Nephron progenitor cell (in vitro differentiated cells): ENCODE measurements around the gene MAP7.

Experiments used
- DNase-seq: peaks from one replicate; pipeline ENCODE4 v3.0.0; 2021
- H3K27ac Mint-ChIP-seq: 2 replicates; pipeline ENCODE4 v1.8.0; 2021; ENCODE audit warnings: mild to moderate bottlenecking, moderate library complexity, mixed read lengths
- H3K27me3 Mint-ChIP-seq: 2 replicates; pipeline ENCODE4 v1.8.0; 2021; ENCODE audit warnings: mild to moderate bottlenecking, low read depth, mixed read lengths; ENCODE audit not compliant: poor library complexity
- H3K36me3 Mint-ChIP-seq: 2 replicates; pipeline ENCODE4 v1.8.0; 2021; ENCODE audit warnings: low read depth, mixed read lengths
- H3K4me1 Mint-ChIP-seq: 2 replicates; pipeline ENCODE4 v1.8.0; 2021; ENCODE audit warnings: mixed read lengths
- H3K4me3 Mint-ChIP-seq: 2 replicates; pipeline ENCODE4 v1.8.0; 2021; ENCODE audit warnings: mild to moderate bottlenecking, moderate library complexity, mixed read lengths
- H3K9me3 Mint-ChIP-seq: 2 replicates; pipeline ENCODE4 v1.8.0; 2021; ENCODE audit warnings: mild to moderate bottlenecking, moderate library complexity, mixed read lengths
- TF ChIP-seq, protein P1 (sequence below): fragments of 200-600 bp; sonication (generic); IDR thresholded peaks from 2 replicates; pipeline ENCODE4 v1.5.0; 2021; ENCODE audit warnings: antibody characterized with exemption

MAP7 gene

DNA sequence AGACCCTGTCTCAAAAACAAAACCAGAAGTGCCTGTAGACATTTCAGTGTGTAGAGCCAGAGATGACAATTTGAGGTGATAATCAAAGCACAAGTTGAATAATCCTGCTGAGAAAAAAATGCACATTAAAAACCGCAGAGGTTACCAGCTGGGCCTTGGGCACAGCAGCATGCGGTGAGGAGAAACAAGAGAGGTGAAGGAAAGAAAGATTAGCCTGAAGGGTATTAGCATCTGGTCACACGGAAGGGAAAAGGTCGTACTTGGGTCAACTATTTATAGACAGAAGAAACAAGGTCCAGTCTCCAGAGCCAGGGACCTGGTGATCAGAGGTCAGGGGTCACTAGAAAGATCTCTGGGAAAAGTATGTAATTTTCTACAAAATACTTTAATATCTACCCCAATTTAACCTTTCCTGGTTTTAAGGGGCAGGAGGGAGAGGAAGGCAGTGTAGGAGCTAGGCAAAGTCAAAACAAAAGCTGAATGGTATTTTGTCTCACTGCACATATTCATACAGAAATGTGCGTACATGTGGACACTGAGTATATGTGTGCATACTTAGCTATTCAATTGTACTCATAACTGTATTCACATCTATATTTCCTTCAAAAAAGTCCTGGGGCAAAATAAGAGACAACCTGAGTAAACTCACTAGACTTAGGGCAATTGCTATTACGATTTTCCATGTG, 10.1 kb downstream of the MAP7 start:
- peaks cover 20% of the 10 kb centered on the region for H3K4me1 Mint-ChIP-seq
- peak overlapping the region; percentile 24 for H3K4me3 Mint-ChIP-seq
- no peak for DNase-seq
- H3K36me3 Mint-ChIP-seq: no peaks in the 10 kb centered on the region
- TF ChIP-seq, protein P1, sequence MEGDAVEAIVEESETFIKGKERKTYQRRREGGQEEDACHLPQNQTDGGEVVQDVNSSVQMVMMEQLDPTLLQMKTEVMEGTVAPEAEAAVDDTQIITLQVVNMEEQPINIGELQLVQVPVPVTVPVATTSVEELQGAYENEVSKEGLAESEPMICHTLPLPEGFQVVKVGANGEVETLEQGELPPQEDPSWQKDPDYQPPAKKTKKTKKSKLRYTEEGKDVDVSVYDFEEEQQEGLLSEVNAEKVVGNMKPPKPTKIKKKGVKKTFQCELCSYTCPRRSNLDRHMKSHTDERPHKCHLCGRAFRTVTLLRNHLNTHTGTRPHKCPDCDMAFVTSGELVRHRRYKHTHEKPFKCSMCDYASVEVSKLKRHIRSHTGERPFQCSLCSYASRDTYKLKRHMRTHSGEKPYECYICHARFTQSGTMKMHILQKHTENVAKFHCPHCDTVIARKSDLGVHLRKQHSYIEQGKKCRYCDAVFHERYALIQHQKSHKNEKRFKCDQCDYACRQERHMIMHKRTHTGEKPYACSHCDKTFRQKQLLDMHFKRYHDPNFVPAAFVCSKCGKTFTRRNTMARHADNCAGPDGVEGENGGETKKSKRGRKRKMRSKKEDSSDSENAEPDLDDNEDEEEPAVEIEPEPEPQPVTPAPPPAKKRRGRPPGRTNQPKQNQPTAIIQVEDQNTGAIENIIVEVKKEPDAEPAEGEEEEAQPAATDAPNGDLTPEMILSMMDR: no peak
- peaks cover 30% of the 10 kb centered on the region for H3K27me3 Mint-ChIP-seq
- no peaks in the 10 kb centered on the region for H3K9me3 Mint-ChIP-seq
- peak overlapping the region; percentile 90 for H3K27ac Mint-ChIP-seq

DNA sequence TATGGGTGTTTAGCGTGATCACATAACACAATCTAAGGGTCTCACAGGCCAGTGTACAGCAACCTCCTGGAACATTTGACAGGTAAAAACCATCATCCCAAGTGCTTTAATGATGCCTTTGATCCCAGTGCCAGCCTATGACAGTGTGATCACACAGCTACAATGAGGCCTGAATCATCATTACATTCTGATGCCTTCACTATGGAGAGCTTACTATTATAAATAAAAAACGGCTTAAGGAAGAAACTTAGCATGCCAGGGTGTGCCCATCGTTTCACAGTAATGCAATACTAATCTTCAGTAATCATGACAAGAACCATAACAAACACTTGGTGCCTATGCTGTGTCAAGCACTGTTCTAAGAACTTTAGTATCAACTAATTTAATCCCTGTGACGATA, 11.4 kb downstream of the MAP7 start:
- Mint-ChIP-seq H3K9me3 (no peaks in the 10 kb centered on the region), H3K4me3 (no peak overlapping the region), H3K4me1 (peaks cover 20% of the 10 kb centered on the region), H3K36me3 (no peaks in the 10 kb centered on the region), H3K27ac (no peak overlapping the region), H3K27me3 (peaks cover 17% of the 10 kb centered on the region)
- TF ChIP-seq, protein P1: no peak
- DNase-seq: no peak

DNA sequence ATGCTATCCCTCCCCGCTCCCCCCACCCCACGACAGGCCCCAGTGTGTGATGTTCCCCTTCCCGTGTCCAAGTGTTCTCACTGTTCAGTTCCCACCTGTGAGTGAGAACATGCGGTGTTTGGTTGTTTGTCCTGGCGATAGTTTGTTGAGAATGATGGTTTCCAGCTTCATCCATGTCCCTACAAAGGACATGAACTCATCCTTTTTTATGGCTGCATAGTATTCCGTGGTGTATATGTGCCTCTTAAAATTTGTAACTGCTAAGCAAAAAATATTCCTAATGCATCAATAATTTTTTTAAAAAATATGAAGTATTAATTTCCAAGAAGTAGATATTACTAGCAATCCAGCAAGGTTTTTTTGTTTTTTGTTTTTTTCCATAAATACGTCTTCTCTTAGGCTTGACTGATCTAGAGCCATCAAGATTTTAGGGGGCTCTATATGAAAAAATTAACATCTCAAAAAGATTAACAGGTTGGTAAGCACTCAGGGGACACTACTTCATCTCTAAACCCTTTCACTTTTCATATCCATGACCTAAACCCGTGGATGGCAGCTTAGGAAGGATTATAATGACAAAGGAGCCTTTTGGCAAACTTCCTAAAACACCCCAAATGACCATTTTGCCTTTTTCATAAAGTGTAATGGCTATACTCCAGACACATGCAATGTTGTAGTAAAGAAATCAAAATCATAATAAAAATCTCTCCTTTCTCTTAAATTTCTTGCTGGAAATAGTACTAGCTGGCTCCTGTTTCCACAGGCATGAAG, 14.2 kb downstream of the MAP7 start:
- Mint-ChIP-seq H3K27me3 (peaks cover 14% of the 10 kb centered on the region), H3K4me3 (no peak overlapping the region), H3K4me1 (peaks cover 24% of the 10 kb centered on the region), H3K27ac (no peak overlapping the region), H3K9me3 (no peaks in the 10 kb centered on the region), H3K36me3 (no peaks in the 10 kb centered on the region)
- TF ChIP-seq, protein P1: no peak
- no peak for DNase-seq

DNA sequence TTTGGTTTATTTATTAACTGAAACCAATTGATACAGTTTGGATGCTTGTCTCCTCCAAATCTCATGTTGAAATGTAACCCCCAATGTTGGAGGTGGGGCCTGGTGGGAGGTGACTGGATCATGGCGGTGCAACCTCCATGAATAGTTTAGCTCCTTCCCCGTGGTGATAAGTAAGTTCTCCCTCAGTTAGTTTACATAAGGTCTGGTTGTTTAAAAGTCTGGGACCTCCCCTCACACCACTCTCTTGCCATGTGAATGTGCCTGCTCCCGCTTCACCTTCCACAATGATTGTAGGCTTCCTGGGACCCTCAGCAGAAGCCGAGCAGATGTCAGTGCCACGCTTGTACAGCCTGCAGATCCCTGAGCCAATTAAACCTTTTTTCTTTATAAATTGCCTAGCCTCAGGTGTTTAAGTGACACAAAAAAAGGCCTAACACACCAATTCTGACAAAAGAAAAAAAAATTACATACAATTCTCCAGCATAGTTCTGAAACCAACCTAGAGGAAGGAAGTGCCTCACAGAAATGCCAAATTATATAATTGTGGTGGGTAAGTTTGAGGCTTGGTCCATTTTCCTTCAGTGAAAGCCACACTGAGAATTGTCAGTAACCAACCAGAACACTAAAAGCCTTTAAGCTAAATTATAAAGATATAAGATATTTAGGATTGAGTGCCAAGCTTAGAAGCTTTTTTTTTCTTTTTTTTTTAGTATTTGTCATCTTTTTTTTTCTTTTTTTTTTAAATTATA, 15.0 kb downstream of the MAP7 start:
- H3K27ac Mint-ChIP-seq: no peak overlapping the region
- H3K9me3 Mint-ChIP-seq: no peaks in the 10 kb centered on the region
- peaks cover 12% of the 10 kb centered on the region for H3K27me3 Mint-ChIP-seq
- no peaks in the 10 kb centered on the region for H3K36me3 Mint-ChIP-seq
- no peak overlapping the region for H3K4me3 Mint-ChIP-seq
- no peak for DNase-seq
- H3K4me1 Mint-ChIP-seq: peaks cover 19% of the 10 kb centered on the region
- TF ChIP-seq, protein P1: no peak

DNA sequence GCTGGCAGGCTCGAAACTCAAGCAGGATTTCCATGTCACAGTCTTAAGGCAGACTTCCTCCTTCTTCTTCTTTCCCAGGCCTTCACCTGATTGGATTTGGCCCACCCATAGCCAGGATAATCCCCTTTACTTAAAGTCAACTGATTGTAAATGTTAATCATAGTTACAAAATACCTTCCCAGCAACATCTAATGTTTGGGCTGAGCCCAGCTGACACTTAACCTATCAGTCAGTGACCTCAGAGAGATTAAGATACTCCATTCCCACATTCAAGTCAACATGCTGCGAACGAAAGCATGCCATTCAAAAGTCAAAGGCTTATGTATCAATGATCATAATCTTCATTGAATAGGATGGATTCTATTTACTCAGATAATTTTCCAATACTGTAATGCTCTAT, 16.0 kb downstream of the MAP7 start:
- no peak for DNase-seq
- Mint-ChIP-seq H3K27ac (no peak overlapping the region), H3K9me3 (no peaks in the 10 kb centered on the region), H3K4me1 (peaks cover 9% of the 10 kb centered on the region), H3K4me3 (no peak overlapping the region), H3K36me3 (no peaks in the 10 kb centered on the region), H3K27me3 (peaks cover 12% of the 10 kb centered on the region)
- TF ChIP-seq, protein P1: no peak
